Stimulated activated CD8-positive, alpha-beta memory T cell treated with anti-CD3 and anti-CD28 coated beads, Interleukin-7, amount 100 ng/mL, for 48 hours (primary cell): Measurements from ENCODE around the gene NR2F1-AS1.

Experiments
- DNase-seq, 2 donors: peaks; one replicate each; pipeline ENCODE4 v3.0.0-alpha.2; 2020; ENCODE audit warnings: low read depth in 1 of 2; ENCODE audit errors: extremely low read depth in 1 of 2

NR2F1-AS1 gene

DNA sequence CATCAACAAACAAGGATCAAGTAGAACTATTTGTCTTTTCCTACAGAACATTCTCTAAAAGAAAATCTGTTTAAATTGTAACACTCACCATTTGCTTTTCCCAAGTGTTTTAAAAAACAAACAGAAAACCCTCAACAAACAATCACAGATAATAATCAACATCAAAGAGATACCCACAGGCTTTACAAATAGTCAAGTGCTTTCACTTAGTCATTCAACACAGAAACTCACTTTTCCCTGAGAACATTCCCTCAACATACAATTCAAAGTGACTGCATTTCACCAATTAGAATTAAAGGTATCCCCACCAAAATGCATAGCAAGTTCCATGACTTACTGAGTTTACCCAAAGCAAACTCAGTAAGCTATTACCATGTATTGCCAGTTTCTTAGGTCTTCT lies 144.9 kb downstream of the NR2F1-AS1 start:
- DNase-seq, result no peak

DNA sequence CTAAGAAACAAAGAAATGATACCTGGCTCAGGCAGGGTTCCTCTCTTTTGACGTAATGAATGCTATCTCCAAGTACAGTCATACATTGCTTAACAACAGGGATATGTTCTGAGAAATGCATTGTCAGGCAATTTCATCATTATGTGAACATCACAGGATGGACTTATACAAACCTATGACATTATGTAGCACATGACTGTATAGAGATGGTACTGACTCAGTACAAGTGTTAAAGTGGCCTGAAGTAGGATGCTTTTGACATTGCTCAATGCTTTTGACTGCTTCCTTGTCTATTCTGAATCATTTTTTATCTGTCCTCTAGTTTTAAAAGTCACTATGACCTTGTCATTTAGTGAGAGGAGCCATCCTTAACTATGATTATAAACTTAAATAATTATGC lies 147.6 kb downstream of the NR2F1-AS1 start:
- no peak for DNase-seq

DNA sequence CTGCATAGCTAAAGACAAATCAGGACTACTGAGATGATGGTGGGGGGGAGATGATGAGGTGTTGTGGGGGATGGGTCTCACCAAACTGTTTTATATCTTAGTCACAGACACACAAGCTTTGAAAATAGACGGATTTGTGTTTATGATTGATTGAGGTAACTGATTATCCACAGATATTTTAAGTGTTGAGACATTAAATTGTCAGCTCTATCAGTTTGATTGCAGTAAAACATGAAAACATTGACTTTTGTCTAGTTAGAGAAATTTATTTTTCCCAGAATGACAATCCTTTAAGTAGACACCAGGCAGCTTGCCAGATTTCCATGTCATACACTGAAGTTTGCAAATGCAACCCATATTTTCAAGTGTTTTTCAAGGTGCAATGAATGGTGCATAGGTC lies 149.8 kb downstream of the NR2F1-AS1 start:
- no peak for DNase-seq

DNA sequence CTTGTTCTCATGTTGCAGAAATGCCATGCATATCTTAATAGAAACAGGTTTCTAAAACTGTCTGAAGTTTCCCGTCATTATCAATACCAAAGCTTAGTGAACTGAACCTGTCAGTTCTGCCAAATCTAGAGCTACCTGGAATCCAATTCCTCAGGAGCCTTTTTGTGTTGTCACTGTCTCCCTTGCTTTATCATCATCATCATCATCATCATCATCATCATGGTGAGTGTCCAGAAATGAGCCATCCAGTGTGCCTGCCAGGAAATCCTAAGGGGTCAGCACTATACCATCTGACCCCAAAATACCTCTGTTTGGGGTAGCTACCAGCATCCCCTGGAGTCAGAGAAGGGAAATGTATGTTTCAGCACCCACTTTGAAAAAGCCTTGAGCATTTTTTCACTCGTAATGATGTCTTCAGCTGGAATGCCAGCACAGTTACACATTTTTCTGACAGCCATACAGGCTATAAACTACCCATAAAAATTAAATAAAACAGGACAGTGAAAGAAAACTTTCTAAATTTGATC lies 150.3 kb downstream of the NR2F1-AS1 start:
- DNase-seq, result no peak

DNA sequence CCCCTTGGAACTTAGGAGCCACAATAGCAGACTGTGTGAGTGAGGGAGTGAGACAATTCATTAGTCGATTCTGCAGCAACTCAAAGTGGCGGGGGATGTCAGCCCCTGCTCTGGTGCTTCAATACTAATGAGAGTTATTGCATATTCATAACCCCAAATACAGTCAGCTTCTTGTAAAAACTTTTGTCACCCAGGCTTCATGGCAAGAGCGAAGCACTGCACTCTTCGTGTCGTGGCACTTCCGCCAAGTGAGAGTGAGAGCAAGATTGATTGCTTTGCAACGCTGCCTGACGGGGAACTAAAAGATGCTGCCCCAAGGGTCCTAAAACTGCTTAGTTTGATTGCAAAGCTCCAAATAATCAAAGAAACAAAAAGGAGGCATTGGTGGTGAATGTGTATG lies 150.9 kb downstream of the NR2F1-AS1 start:
- DNase-seq, result no peak

DNA sequence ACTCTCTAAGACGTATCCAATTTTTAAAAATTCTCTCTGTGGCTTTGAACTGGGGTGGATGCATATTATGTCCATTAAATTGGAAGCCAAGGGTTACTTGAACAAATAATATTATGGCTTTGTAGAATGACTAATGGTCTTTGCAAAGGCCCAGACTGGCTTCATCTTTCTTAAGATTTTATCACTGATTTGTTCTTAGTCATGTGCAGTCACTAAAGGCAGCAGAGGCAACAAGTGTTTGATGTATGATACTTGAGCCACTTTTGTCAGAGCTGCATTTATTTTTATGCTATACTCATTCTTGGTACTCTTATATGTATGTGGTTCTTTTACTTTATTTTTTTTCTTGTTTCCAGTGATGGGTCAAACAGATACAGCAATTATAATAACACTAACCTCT lies 152.2 kb downstream of the NR2F1-AS1 start:
- DNase-seq, result no peak

DNA sequence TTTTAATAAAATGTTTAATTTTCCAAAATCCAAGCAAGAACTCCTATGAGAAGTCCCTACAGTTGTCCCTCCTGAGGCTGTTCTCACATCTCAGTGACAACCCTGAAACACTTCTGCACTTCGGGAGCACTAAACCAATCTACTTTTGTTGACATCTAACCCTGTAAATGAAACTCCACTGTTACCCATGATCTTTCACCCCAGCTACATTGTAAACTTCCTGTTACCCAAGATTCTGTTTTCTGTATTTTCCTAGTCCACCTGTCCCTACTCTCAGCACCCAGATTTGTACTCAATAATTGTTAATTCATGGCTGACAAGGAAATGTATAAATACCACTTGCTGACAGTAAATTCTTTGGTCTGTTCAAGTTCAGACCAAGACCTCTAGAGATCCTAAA lies 153.7 kb downstream of the NR2F1-AS1 start:
- DNase-seq, result no peak

DNA sequence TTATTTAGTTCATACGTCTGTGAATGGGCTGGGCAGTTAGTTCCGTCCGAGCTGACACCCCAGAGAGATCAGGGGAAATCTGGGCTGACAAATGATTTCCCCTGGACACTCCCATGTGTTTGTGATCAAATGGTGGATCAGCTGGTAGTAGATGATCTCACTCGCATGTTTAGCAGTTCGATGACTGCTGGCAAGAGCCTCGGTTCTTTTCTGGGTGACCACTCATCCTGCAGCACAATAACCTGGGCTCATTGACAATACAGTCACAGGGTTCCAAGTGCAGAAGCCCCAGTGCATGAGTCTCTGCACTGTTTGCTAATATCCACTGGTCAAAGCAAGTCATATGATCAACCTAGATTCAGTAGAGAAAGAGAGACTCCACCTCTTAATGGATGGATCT lies 155.9 kb downstream of the NR2F1-AS1 start:
- no peak for DNase-seq

DNA sequence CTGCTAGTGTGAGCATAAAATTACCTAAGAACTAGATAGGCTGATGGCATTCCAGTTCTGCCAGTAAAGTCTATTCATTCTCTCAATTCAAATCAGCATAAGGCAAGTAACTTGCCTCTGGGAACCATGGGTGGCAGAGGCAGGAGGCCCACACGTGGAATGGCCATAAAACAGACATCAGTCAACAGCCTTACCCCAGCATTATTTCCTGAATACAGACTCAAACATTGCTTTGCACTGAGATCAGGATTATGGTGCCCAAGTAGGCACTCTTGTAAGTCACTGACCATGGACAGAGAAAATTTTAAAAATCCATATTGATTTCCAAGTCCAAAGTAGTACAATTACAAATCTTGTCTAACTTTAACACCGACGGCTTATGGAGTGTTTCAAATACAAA lies 157.7 kb downstream of the NR2F1-AS1 start:
- no peak for DNase-seq

DNA sequence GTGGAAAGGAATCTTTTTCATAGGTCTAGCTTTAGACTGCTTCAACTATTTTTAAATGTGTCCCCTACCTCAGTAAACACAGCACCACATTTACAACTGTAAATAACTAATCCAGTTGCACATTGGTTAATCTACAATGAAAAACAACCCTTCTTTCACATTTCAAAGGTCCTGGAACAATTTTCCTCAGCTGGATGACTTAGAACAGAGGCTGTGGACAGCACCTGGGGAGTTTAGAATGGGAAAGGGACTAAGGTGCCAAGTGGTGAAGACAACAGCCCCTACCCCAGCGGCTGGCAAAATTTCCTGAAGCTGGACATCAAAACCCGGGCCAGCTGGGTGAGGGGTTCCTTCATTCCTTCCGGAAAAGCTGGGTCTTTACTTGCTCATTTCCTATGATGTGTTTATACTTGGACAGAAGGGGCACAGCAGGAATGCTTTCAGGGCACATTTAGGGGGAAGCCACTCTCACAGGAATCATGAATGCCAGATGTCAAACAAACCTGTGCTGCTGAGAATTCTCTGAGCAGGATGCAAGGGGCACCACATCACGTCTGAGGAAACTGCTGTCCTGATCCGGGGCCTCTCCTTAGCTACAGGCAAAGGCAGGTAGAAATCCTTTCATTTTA lies 158.3 kb downstream of the NR2F1-AS1 start:
- DNase-seq, result no peak

DNA sequence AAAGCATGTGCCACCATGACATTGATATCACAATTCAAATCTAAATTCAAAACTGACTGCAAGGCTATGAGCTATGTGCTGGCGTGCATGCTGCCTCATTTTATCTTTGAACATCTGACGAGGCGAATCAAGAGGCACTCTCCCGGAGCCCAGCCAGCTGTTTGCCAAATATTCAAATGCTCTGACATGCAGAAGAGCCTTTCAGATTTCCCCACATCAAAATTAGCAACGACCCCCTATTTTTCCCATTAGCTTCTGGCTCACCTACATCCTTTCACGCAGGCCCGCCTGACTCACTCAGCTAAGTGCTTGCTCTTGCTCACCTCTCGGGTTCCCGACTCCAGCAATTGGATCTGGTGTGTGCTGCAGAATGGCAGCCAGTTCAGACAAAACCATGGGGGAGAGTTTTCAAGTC lies 159.0 kb downstream of the NR2F1-AS1 start:
- no peak for DNase-seq

DNA sequence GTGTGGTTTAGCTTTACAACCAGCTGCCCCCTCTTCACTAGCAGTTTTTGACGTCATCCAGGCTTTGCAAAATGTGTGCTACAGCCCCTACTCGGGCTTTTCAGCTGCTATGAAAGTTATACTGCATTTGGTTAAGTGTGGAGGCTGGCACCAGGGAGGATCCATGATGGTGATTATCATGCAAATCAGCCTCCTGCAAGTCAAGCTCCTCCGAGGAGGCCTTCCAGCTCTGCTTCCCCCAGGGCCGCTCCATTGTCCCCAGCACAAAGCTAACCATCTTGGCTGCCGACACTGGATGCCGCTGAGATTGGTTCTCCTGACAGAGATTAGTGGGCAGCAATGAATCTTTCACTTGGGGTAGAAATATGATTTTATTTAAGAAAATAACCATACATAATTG lies 159.6 kb downstream of the NR2F1-AS1 start:
- no peak for DNase-seq

DNA sequence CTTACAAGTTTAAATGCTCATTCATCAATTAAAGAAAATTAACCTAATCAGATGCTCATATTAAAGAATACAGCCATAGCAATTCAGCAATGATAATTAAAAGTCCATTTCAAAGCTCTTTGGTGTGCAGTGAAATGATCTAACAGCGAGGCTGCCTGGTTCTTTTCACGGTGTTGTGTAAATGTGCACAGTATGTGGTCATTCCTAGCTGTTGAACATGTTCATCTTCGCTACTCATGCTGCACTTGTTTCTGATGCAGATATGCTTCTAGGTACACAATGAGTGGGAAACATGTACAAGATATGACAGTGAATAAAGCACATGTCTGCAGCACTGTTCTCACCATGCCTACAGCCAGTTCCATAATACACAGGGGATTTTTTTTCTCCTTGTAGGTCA lies 163.5 kb downstream of the NR2F1-AS1 start:
- no peak for DNase-seq

DNA sequence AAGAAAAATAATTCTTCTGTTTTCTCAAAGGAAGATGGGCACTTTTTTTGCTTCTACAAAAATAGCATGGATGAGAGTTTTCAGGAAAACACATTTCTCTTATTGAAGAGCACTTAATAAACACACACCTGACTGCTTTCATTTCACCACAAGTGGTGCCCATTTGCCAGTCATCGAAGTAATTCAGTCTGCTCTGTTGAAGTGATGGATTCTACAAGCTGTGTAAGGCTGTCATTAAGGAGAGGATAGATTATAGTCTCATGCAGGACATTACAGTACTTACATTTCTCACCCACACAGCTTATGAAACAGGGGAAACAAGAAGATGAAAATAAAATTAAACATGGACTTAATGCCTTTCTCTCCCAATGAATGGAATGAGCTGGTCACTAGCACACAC lies 165.2 kb downstream of the NR2F1-AS1 start:
- DNase-seq, result no peak

DNA sequence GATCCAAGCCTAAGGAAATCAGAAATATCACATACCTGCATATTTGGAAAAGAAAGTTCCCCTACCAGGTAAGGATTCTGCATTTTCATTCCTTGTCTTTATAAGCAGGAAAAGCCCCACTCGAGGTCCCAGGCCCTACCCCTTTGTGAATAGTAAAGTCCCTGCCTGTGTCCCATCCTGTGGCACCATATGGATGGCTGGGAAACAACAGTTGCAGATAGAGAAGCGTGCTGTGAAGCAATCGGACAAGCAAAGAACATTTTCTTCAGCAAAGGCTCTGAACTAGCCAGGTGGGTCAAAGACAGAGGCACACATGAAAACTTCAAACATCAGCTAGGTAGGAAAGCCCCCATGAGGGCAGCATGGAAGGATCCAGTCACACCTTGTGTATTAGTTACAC lies 169.3 kb downstream of the NR2F1-AS1 start:
- no peak for DNase-seq

DNA sequence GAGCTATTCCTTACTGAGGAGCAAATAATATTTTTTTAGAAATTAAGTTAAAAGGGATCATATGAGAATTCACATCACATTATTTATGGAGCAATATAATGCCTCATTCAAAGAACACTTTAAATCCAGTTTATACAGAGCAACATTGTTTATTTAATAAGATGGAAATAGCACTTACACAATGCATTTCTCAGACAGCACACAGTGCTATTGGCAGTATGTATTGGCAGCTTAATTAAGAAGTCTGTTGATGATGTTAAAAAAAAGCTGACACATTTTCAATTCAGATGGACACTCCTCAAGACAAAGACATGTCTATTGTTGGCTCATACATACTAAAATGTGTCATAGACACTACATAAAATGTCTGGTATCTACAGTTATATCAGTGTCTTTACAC lies 171.3 kb downstream of the NR2F1-AS1 start:
- no peak for DNase-seq

DNA sequence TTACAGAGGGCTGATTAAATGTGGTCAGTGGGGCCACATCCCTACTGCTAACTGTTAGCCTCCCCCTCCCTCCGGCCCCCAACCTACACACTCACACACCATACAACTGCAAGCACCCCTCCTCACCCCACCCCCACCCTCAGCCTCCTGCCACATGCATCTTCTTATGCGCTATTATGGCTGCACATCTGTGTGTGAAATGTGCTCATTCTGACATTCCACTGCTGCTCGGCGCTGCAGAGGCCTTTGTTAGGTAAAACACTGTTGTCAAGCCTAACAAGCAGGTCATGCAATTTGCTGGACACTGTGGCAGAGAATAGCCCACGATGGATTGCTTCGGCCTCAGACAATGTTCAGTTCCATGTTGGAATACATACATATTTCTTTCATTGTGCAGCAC lies 173.6 kb downstream of the NR2F1-AS1 start:
- DNase-seq, result no peak

DNA sequence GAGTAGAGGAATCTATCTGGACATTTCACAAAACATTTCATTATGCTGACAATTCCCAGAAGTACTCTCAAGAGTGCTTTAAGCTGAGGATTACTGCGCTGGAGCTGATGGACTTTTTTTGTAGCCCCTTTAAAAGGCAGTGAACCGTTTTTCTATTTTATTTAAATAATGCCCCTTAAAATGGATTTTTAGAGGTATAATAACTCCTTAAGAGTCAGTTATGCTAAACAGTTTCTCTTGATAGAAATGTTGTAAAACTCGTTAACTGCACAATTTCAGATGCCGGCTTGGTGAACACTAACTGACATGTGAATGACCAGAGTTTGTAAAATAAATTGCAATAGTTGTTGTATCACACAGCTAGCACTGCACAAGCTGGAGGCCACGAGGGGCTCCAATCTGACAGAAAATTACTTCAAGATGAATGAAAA lies 174.0 kb downstream of the NR2F1-AS1 start:
- DNase-seq, result no peak

DNA sequence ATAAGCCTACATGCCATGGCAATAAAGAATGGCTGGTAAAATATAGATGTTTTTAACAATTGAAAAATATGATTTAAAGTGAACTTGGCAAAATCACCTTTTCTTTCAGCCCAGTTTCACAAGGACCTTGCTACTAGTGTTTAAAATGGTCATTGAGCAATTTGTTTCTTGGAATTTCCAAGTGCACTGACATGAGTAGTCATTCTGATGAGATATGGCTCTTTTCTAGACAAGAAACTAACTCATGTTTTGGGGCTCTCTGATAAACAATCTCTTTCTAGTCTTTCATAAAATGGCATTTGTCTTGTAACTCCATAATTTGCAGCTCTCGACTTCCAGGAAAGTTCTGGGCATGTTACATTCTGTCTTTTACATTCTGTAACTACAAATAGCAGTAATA lies 176.8 kb downstream of the NR2F1-AS1 start:
- DNase-seq, result no peak

DNA sequence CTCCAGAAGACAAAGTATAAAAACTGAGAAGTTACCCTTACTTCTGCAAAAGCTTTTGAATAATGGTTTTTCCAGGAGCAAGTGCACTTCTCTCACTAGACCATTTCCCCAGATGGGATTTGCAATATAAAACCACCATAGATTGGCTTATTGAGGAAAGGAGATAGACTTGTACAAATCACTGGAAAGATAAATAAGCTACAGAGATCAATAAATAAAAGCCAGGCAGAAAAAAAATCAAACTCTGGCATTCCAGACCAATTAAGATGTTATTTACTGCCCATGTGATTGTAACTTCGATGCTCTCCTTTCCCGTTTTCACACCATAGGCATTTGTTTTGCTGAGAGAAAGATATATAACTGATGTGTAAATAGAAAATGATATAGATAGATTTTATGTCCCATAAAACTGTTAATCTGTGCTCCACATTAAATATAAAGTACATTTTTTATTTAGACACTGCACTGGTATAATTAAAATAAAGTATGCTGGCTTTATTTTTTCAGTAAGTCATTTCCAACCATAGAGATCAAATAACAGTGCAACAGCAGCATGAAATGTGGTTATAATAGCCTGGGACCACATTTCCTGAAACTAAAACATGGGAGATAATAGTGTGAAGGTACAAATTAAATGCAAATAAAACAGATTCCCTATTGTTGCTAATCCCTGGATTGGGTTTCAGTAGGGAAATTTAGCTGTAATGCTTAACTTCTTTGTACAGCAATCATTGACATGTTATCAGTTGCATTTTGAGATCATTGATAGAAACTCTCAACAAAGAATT lies 177.7 kb downstream of the NR2F1-AS1 start:
- DNase-seq, result no peak

DNA sequence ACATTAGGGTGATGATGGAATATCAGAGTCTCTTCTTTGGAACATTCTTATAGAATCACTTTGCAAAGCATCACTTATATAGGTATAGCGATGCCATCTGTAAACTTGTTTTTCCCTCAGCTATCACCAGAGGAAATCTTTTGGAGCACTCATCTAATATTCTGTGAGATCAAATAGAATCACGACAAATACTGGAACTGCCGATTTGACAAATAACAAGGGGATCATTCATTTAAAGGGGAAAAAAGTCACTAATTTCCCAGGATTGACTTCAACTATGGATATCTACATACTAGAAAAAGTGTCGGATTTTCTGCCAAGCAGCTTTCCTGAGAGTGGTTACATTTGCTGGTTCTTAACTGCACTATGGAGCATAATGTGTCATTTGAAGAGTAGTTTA lies 178.6 kb downstream of the NR2F1-AS1 start:
- no peak for DNase-seq

DNA sequence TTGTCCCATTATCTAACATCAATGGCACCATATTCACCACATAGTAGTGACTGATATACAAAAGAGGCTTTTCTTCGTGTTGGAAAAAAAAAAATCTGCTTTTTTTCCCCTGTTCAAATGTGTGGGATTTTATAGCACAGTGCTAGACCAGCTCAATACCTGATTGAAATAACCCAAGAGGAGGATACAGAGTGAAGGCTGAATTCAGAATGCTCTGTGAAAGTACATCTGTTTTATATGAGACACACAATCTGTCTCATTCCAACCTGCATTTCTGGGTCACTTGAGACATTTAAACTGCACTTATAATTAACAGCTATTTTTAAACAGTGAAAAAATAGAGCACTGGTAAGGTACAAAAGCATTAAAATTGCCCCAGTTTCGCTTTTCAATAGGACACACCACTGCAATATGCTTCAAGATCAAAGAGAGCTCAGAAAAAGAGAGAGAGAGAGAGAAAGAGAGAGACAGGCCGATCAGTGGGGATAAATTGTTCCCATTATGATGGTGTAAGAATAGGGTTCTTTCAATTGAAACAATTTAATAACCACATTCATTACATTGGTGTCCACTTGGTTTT lies 179.3 kb downstream of the NR2F1-AS1 start:
- no peak for DNase-seq
